ENCODE measurements around the gene DMBX1. TPM values are rescaled to one million over a fixed set of nuclear protein-coding genes. Genes with fewer than 3 reads are reported as not detected.

DMBX1 gene
- total RNA-seq, 1 donor from 2014 or later, result not detected

Other genes with a start within 250 kb of the DMBX1 start
- 0.79 and 2.2 TPM in 2 replicates for gene RAD54L, start 242.1 kb upstream of the DMBX1 start, total RNA-seq
- gene LRRC41, start 186.2 kb upstream of the DMBX1 start, total RNA-seq, result 43.4 and 45.0 TPM in 2 replicates
- gene UQCRH, start 186.1 kb upstream of the DMBX1 start, total RNA-seq, result 274 and 399 TPM in 2 replicates
- gene NSUN4, start 149.0 kb upstream of the DMBX1 start, total RNA-seq, result 12.2 and 16.3 TPM in 2 replicates
- 0.44 and 1.6 TPM in 2 replicates for gene FAAH, start 95.5 kb upstream of the DMBX1 start, total RNA-seq
- not detected in 2 replicates for gene KNCN, start 61.8 kb downstream of the DMBX1 start, total RNA-seq
- 11.8 and 12.1 TPM in 2 replicates for gene MKNK1, start 114.4 kb downstream of the DMBX1 start, total RNA-seq
- 6.3 and 10.3 TPM in 2 replicates for gene MOB3C, start 127.0 kb downstream of the DMBX1 start, total RNA-seq
- gene ATPAF1, start 178.5 kb downstream of the DMBX1 start, total RNA-seq, result 19.8 and 22.2 TPM in 2 replicates
- under 0.01 TPM in 1 of 2 replicates, not detected in the other for gene TEX38, start 182.0 kb downstream of the DMBX1 start, total RNA-seq
- 44.7 and 65.7 TPM in 2 replicates for gene EFCAB14, start 229.3 kb downstream of the DMBX1 start, total RNA-seq